Psoas muscle (tissue), 8 donors: ENCODE results near the gene VTI1B. TPM values are rescaled to one million over a fixed set of nuclear protein-coding genes. Genes with fewer than 3 reads are reported as not detected.

Experiments used
- ATAC-seq, 4 donors: fragments of 200-7000 bp; cut with Tn5 transposase; one replicate each; pipeline ENCODE4 v1.9.1; 2020; ENCODE audit warnings: moderate library complexity in 3 of 4, mild to moderate bottlenecking in 2 of 4
- DNase-seq, 2 donors: peaks; one replicate each; pipeline ENCODE4 v3.0.0-alpha.2; 2020
- H3K27ac ChIP-seq: fragments of 200-600 bp; one replicate; pipeline ENCODE4 v1.8.0; 2022
- H3K27me3 ChIP-seq, 3 donors: fragments of 200-600 bp in 1 of 3; one replicate each; pipeline versions ENCODE4 v1.6.1 to v1.8.0; 2013 to 2022; ENCODE audit warnings: low read length in 2 of 3, mild to moderate bottlenecking in 2 of 3, moderate library complexity in 1 of 3; ENCODE audit not compliant: insufficient read depth in 3 of 3
- H3K36me3 ChIP-seq, 2 donors: fragments of 200-600 bp in 1 of 2; one replicate each; pipeline versions ENCODE4 v1.6.1 to v1.8.0; 2013 to 2022; ENCODE audit warnings: low read depth in 1 of 2, mild to moderate bottlenecking in 1 of 2, moderate library complexity in 1 of 2; ENCODE audit not compliant: insufficient read depth in 1 of 2
- H3K4me1 ChIP-seq: fragments of 200-600 bp; one replicate; pipeline ENCODE4 v1.8.0; 2022
- H3K4me3 ChIP-seq: fragments of 200-600 bp; one replicate; pipeline ENCODE4 v1.8.0; 2022; ENCODE audit warnings: mild to moderate bottlenecking
- H3K9me3 ChIP-seq: fragments of 200-600 bp; one replicate; pipeline ENCODE4 v1.8.0; 2022
- CTCF ChIP-seq: fragments of 200-600 bp; IDR thresholded peaks from one replicate; pipeline ENCODE4 v1.8.0; 2022; ENCODE audit warnings: antibody characterized with exemption
- WGBS, 3 donors: extraction: QIAGEN DNeasy Blood & Tissue Kit; methylation state at CpG; one replicate each; pipeline versions ENCODE4 v1.1.6 to v1.1.7; 2013; 5-methylcytosine and 5-hydroxymethylcytosine counted together
- intact Hi-C, 2 donors: fragments of 100-400 bp; cut with DNase I; formaldehyde crosslinking; loops; one replicate each; pipeline versions ENCODE4 v1.11.0 to v1.14.2; 2022
- polyA plus RNA-seq, 3 donors: library from polyadenylated mRNA; stranded (reverse); fragments of 200-250 nt; gene quantifications; one replicate each; pipeline ENCODE4 v1.2.3, GENCODE V29; 2013
- total RNA-seq, 4 donors: library from RNA; stranded (reverse); fragmentation: NEBNext Ultra II Directional in 2 of 4; extraction: Animal tissue kit (Norgen Biotek cat#: 25700) in 2 of 4; gene quantifications; one replicate each; pipeline versions ENCODE4 v1.2.1 to v1.2.4, GENCODE V29; 2021 to 2023
- donor health status: healthy with polysubstance abuse.
- donor health status: DM: no; HTN: no; CAD: no; lungs with moderate emphysema.
- donor health status: Bipolar disorder and iron deficiency.
- donor health status: healthy.
- donor health status: DM: yes; HTN: yes; CAD: no.
- donor health status: DM: no; HTN: no; CAD: no.
- donor health status: DM: no; HTN: no; CAD: no.
- donor health status: DM: yes; HTN: yes; CAD: no.

The VTI1B gene
- total and polyA plus RNA-seq, 7 donors: 61.3 to 110 (median 89.7) TPM

- Histone ChIP-seq H3K9me3 (no peaks in the 10 kb centered on the region), H3K27ac (no peak overlapping the region), H3K4me3 (no peak overlapping the region), H3K4me1 (no peaks in the 10 kb centered on the region), H3K36me3 (peaks cover 4 to 8% of the 10 kb centered on the region in 2 donors), H3K27me3 (no peaks in the 10 kb centered on the region)
- TF ChIP-seq CTCF: no peak
- 69 to 84% (median 77%) methylated on average over 5 of the region's 5 CpGs for WGBS, 3 donors
- no peak for ATAC-seq
- intact Hi-C loops: no loop called here
- DNase-seq: no peak
These were observed 32.3 kb downstream of the VTI1B start for GRCh38 chr14:67641902-67642749.

GRCh38 chr14:67641480-67641879, 33.0 kb downstream of the VTI1B start:
- H3K4me1 ChIP-seq: no peaks in the 10 kb centered on the region
- H3K27me3 ChIP-seq: no peaks in the 10 kb centered on the region
- H3K9me3 ChIP-seq: no peaks in the 10 kb centered on the region
- peaks cover 2 to 4% of the 10 kb centered on the region in 2 donors for H3K36me3 ChIP-seq
- intact Hi-C loops: no loop called here
- no peak for TF ChIP-seq CTCF
- H3K27ac ChIP-seq: no peak overlapping the region
- H3K4me3 ChIP-seq: no peak overlapping the region
- DNase-seq: no peak
- WGBS, 3 donors: 92 to 98% (median 96%) methylated on average over 1 of the region's 1 CpG
- no peak for ATAC-seq

- no peaks in the 10 kb centered on the region for H3K9me3 ChIP-seq
- DNase-seq (no peak), ATAC-seq (no peak)
- no peak for TF ChIP-seq CTCF
- H3K27me3 ChIP-seq: no peaks in the 10 kb centered on the region
- no peak overlapping the region for H3K27ac ChIP-seq
- H3K4me1 ChIP-seq: peaks cover 4% of the 10 kb centered on the region
- H3K36me3 ChIP-seq: peaks cover 0 to 5% of the 10 kb centered on the region in 2 donors
- WGBS, 3 donors: 46 to 74% (median 55%) methylated on average over 3 of the region's 3 CpGs
- intact Hi-C loops: no loop called here
- no peak overlapping the region for H3K4me3 ChIP-seq
These were observed 35.8 kb downstream of the VTI1B start for GRCh38 chr14:67638642-67639041.

GRCh38 chr14:67636361-67636919, 38.0 kb downstream of the VTI1B start:
- DNase-seq (no peak), ATAC-seq (peak; percentile 90 to 93 (median 92))
- 27 to 41% (median 34%) methylated on average over 3 of the region's 3 CpGs for WGBS, 3 donors
- H3K9me3 ChIP-seq: no peaks in the 10 kb centered on the region
- peaks cover 4% of the 10 kb centered on the region for H3K4me1 ChIP-seq
- no peaks in the 10 kb centered on the region for H3K27me3 ChIP-seq
- peaks cover 0 to 5% of the 10 kb centered on the region in 2 donors for H3K36me3 ChIP-seq
- H3K27ac ChIP-seq: peak overlapping the region; percentile 77
- no peak overlapping the region for H3K4me3 ChIP-seq
- no peak for TF ChIP-seq CTCF
- intact Hi-C loops: no loop called here
